Left renal pelvis (tissue), 4 donors: Measurements from ENCODE around the gene SMOC2. TPM values are rescaled to one million over a fixed set of nuclear protein-coding genes. Genes with fewer than 3 reads are reported as not detected.

Source experiments
- DNase-seq, 4 donors: peaks; one replicate each; pipeline ENCODE4 v3.0.0-alpha.2; 2013; ENCODE audit warnings: low read depth in 4 of 4, low spot score in 3 of 4
- polyA plus RNA-seq, 4 donors: library from polyadenylated mRNA; unstranded; fragments of 120-200 nt; gene quantifications; one replicate each; pipeline ENCODE4 v1.2.1, GENCODE V29; 2013; ENCODE audit not compliant: insufficient read length in 4 of 4

The SMOC2 gene
- polyA plus RNA-seq, 4 donors, result 19.7 to 420 (median 40.8) TPM

GRCh38 chr6:168473197-168473596 lies 32.2 kb downstream of the SMOC2 start:
- DNase-seq, result no peak

GRCh38 chr6:168475188-168476013 lies 34.4 kb downstream of the SMOC2 start:
- no peak for DNase-seq

GRCh38 chr6:168479421-168479820 lies 38.4 kb downstream of the SMOC2 start:
- DNase-seq, result no peak

- no peak for DNase-seq
These were observed 39.5 kb downstream of the SMOC2 start for GRCh38 chr6:168480481-168480880.

- no peak for DNase-seq
These were observed 44.8 kb downstream of the SMOC2 start for GRCh38 chr6:168485818-168486217.

- DNase-seq, result no peak
These were observed 49.8 kb downstream of the SMOC2 start for GRCh38 chr6:168490757-168491156.

- no peak for DNase-seq
These were observed 53.0 kb downstream of the SMOC2 start for GRCh38 chr6:168493976-168494375.

GRCh38 chr6:168494726-168495125 lies 53.7 kb downstream of the SMOC2 start:
- no peak for DNase-seq

- DNase-seq, result no peak
These were observed 54.1 kb downstream of the SMOC2 start for GRCh38 chr6:168495133-168495532.

GRCh38 chr6:168495636-168496035 lies 54.7 kb downstream of the SMOC2 start:
- no peak for DNase-seq

- DNase-seq, result no peak
These were observed 55.4 kb downstream of the SMOC2 start for GRCh38 chr6:168496139-168496996.

- DNase-seq, result no peak
These were observed 56.0 kb downstream of the SMOC2 start for GRCh38 chr6:168496997-168497331.

GRCh38 chr6:168497381-168497780 lies 56.4 kb downstream of the SMOC2 start:
- no peak for DNase-seq

- no peak for DNase-seq
These were observed 57.3 kb downstream of the SMOC2 start for GRCh38 chr6:168498161-168498843.

- DNase-seq, result no peak
These were observed 58.2 kb downstream of the SMOC2 start for GRCh38 chr6:168499045-168499650.

- DNase-seq, result no peak
These were observed 59.5 kb downstream of the SMOC2 start for GRCh38 chr6:168500519-168500918.

GRCh38 chr6:168501561-168501960 lies 60.6 kb downstream of the SMOC2 start:
- no peak for DNase-seq

GRCh38 chr6:168504366-168504765 lies 63.4 kb downstream of the SMOC2 start:
- no peak for DNase-seq

GRCh38 chr6:168506460-168506859 lies 65.5 kb downstream of the SMOC2 start:
- no peak for DNase-seq

- no peak for DNase-seq
These were observed 66.3 kb downstream of the SMOC2 start for GRCh38 chr6:168507297-168507696.

GRCh38 chr6:168507730-168508129 lies 66.7 kb downstream of the SMOC2 start:
- no peak for DNase-seq
